Neural crest cell (in vitro differentiated cells): ENCODE measurements around the gene SLC22A4. TPM values are rescaled to one million over a fixed set of nuclear protein-coding genes. Genes with fewer than 3 reads are reported as not detected.

Experiments used
- DNase-seq: peaks from one replicate; pipeline ENCODE4 v3.0.0; 2021; ENCODE audit warnings: low read depth, mixed read lengths, low spot score
- H3K27ac Mint-ChIP-seq: one replicate; pipeline ENCODE4 v1.8.0; 2021; ENCODE audit warnings: mild to moderate bottlenecking, mixed read lengths; ENCODE audit not compliant: unreplicated experiment
- H3K27me3 Mint-ChIP-seq: 2 replicates; pipeline ENCODE4 v1.8.0; 2021; ENCODE audit warnings: low read depth, mild to moderate bottlenecking, mixed read lengths
- H3K36me3 Mint-ChIP-seq: 2 replicates; pipeline ENCODE4 v1.8.0; 2021; ENCODE audit warnings: low read depth, mild to moderate bottlenecking, mixed read lengths
- H3K4me1 Mint-ChIP-seq: 2 replicates; pipeline ENCODE4 v1.8.0; 2021; ENCODE audit warnings: mixed read lengths
- H3K4me3 Mint-ChIP-seq: one replicate; pipeline ENCODE4 v1.8.0; 2021; ENCODE audit warnings: mild to moderate bottlenecking, mixed read lengths
- H3K9me3 Mint-ChIP-seq: 2 replicates; pipeline ENCODE4 v1.8.0; 2021; ENCODE audit warnings: mixed read lengths
- CTCF ChIP-seq: fragments of 200-600 bp; sonication (generic); conservative IDR thresholded peaks from 2 replicates; pipeline ENCODE4 v1.5.0; 2021; ENCODE audit warnings: antibody characterized with exemption, mild to moderate bottlenecking
- total RNA-seq: library from RNA; stranded (reverse); gene quantifications from 2 replicates; pipeline ENCODE4 v1.2.1, GENCODE V29; 2021

SLC22A4 gene
- total RNA-seq, 1 donor from 2014 or later: 0.47 TPM

- Mint-ChIP-seq H3K27ac (no peak overlapping the region), H3K4me3 (no peak overlapping the region)
- no peak for DNase-seq
These were observed 28.1 kb downstream of the SLC22A4 start for GRCh38 chr5:132322266-132322665.

DNA sequence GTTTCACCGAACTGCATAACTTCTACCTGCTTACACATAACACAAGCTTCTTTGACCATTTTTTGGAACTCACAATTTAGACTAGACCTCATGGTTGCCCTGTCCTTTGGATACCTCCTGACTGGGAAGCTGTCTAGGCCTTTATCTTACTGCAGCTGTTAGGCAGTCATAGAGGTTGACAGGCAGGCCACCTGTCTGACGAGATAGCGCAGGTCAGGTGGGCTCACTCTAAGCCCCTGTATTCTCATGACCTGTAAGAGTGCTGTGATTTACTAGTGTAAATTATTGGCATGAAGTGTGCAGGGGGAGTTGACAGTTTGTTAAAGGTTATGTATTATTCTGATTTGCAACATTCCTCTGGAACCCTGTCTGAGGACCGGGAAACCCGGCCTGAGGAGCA is 29.0 kb downstream of the SLC22A4 start:
- Mint-ChIP-seq H3K36me3 (no peaks in the 10 kb centered on the region), H3K9me3 (no peaks in the 10 kb centered on the region), H3K27ac (no peak overlapping the region), H3K4me3 (no peak overlapping the region), H3K27me3 (no peaks in the 10 kb centered on the region), H3K4me1 (peaks cover 20% of the 10 kb centered on the region)
- TF ChIP-seq CTCF: no peak
- DNase-seq: no peak

More at GRCh38 chr5:132322266-132322665, 28.1 kb downstream of the SLC22A4 start:
- Mint-ChIP-seq H3K4me1 (peaks cover 20% of the 10 kb centered on the region), H3K36me3 (no peaks in the 10 kb centered on the region), H3K27me3 (no peaks in the 10 kb centered on the region), H3K9me3 (no peaks in the 10 kb centered on the region)
- TF ChIP-seq CTCF: no peak

DNA sequence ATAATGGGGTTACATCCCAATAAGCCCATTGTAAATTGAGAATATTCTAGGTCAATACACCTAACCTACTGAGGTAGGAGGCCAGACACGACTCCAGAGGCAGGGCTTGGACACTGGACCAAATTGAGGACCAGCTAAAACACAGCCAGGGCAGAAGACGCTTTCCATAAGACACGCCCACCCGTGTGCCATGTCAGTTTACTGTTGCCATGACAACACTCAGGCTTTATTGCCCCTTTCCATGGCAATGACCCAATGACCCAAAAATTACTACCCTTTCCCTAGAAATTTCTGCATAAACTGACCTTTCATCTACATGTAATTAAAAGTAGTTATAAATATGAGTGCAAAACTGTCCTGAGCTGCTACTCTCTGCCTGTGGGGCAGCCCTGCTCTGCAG is 31.5 kb downstream of the SLC22A4 start:
- no peak for DNase-seq
- TF ChIP-seq CTCF: no peak
- Mint-ChIP-seq H3K27ac (no peak overlapping the region), H3K27me3 (no peaks in the 10 kb centered on the region), H3K4me1 (peaks cover 20% of the 10 kb centered on the region), H3K36me3 (no peaks in the 10 kb centered on the region), H3K4me3 (no peak overlapping the region), H3K9me3 (no peaks in the 10 kb centered on the region)

- Mint-ChIP-seq H3K4me1 (peaks cover 16% of the 10 kb centered on the region), H3K4me3 (no peak overlapping the region), H3K27ac (no peak overlapping the region), H3K27me3 (no peaks in the 10 kb centered on the region), H3K36me3 (no peaks in the 10 kb centered on the region), H3K9me3 (no peaks in the 10 kb centered on the region)
- TF ChIP-seq CTCF: no peak
- no peak for DNase-seq
These were observed 33.2 kb downstream of the SLC22A4 start for GRCh38 chr5:132327252-132327955.

GRCh38 chr5:132334812-132335211 is 40.6 kb downstream of the SLC22A4 start:
- H3K27ac Mint-ChIP-seq: no peak overlapping the region
- H3K27me3 Mint-ChIP-seq: no peaks in the 10 kb centered on the region
- no peaks in the 10 kb centered on the region for H3K4me1 Mint-ChIP-seq
- TF ChIP-seq CTCF: no peak
- H3K9me3 Mint-ChIP-seq: no peaks in the 10 kb centered on the region
- no peak for DNase-seq
- no peaks in the 10 kb centered on the region for H3K36me3 Mint-ChIP-seq
- H3K4me3 Mint-ChIP-seq: no peak overlapping the region
